Anterior cingulate cortex (tissue), 58 donors: Measurements from ENCODE around the gene ZW10.
"Not testable (repeated sequence)": the region's sequence is repeated elsewhere in the genome, so short reads cannot be mapped to it uniquely, and the experiment has no call there.

Experiments used
- DNase-seq, 58 donors: peaks; one replicate each; lab custom pipeline; 2025; lab: John Stamatoyannopoulos, UW

ZW10 gene, protein sequence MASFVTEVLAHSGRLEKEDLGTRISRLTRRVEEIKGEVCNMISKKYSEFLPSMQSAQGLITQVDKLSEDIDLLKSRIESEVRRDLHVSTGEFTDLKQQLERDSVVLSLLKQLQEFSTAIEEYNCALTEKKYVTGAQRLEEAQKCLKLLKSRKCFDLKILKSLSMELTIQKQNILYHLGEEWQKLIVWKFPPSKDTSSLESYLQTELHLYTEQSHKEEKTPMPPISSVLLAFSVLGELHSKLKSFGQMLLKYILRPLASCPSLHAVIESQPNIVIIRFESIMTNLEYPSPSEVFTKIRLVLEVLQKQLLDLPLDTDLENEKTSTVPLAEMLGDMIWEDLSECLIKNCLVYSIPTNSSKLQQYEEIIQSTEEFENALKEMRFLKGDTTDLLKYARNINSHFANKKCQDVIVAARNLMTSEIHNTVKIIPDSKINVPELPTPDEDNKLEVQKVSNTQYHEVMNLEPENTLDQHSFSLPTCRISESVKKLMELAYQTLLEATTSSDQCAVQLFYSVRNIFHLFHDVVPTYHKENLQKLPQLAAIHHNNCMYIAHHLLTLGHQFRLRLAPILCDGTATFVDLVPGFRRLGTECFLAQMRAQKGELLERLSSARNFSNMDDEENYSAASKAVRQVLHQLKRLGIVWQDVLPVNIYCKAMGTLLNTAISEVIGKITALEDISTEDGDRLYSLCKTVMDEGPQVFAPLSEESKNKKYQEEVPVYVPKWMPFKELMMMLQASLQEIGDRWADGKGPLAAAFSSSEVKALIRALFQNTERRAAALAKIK

DNA sequence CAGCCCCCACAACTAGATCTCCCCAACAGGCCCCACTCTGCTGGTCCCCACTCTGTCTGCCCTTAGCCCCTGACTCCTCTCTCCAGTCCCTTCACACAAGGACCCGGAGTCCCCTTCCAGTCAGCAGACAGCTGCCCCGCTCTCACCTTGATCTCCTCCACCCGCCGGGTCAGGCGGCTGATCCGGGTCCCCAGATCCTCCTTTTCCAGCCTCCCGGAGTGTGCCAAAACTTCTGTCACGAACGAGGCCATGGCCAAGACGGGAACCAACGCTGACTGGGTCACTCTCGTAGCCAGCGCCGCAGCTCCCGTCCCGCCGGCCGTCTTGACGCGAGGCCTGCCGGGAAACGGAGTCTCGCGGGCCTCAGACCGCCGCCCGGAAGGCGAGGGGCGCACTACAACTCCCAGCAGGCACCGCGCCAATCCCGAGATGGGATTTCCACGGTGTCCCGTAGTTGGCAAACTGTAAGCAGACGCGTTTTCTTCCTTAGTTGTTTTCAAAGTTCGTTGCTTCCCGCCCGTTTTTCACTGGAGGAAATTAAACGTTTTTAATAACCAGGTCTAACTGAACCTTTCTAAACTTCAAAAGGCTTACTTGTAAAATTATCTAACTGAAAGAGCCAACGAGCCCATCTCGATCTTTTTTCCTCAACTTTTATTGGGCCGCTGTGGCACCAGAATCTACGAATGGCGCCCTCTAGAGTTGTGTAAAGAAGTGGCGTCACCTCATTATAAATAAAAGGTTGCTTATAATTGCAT lies at the start of gene ZW10:
Gene ZW10 (minus strand): TSS at position 277 of the 758 bp plus-strand sequence. CDS start 26 bp downstream, at position 251.
- peak; percentile 75 to 98 (median 92) for DNase-seq

DNA sequence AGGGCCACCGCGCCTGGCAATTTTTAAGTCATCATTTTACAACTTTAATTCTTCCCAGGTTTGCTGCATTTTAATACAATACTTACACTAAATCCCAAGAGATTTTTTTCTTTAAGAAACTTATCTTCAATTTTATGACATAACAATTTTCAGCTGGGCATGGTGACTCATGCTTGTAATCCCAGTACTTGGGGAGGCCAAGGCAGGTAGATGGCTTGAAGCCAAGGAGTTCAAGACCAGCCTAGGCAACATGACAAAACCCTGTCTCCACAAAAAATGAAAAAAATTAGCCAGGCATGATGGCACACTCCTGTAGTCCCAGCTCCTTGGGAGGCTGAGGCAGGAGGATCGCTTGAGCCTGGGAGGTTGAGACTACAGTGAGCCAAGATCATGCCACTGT lies 44.9 kb upstream of the ZW10 start:
- DNase-seq, result no peak

DNA sequence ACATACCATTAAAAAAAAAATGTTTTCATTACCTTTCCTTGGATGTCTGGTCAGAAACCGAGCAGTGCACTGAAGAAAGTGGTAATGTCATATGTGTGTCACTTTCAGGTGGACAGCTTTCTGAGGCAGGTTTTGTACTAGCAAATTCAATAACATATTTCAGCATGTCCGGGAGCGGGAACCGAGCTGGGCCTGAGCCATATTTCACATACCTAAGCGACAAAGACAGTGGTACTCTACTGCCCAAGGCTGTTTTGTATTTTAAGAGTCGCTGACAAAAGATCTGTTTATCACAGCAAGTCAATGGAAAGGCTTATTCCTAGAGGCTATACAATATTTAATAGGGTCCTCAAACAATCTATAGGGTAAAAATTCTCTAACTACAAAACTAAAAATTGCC lies 44.1 kb upstream of the ZW10 start:
- no peak for DNase-seq

DNA sequence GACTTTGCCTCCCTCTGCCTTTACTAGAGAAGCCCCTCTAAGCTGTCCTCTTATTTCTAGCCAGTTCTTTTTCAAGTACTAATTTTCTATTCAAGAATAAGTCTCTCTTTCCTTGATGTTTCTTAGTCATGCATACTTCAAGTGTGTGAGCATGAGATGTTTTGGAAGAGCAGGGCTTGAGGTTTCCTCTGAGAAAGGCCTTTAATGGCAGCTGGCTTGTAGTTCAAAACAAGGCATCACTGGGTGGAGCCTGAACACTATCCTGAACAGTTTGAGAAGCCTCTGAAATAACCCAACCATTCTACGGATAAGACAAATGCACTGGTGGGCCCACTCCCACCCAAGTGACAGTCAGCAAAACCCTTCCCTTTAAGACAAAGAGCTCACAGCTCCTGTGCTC lies 43.7 kb upstream of the ZW10 start:
- DNase-seq, result no peak

DNA sequence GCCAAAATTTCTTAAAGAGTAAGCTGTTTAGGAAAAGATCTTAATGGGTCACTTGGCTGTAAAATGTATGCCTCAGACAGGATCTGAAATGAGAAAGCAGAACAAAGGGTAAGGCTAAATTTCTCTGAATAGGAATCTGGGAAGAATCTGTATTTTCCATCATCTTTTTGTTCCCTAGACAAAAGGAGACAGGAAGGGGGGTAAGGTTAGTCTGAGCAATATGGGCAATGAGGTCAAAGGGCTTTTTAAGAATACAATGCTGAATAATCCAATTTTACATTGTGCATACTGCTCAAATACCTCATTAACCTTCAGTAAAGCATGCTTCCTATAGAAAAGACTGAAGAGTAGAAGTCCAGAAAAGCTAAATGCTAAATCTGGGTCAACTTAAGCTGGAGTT lies 40.7 kb upstream of the ZW10 start:
- no peak for DNase-seq

DNA sequence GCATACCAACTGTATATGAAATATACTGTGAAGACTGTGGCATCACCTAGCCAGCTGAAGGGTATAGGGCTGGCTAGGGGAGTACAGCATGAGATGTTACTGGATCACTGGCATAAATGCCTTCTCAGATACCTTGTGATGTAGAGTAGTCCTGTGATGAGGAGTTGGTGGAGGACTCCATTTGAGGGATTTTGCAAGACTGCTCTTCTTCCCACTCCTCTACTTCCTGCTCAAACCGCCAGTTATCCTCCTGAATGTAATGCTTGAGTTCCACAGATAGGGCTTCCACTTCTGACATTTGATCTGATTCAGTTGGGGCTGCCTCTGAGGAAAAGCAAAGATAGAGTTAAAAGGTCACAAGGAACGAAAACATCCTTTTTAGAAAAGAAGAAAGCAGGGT lies 35.4 kb upstream of the ZW10 start:
- DNase-seq, result no peak

DNA sequence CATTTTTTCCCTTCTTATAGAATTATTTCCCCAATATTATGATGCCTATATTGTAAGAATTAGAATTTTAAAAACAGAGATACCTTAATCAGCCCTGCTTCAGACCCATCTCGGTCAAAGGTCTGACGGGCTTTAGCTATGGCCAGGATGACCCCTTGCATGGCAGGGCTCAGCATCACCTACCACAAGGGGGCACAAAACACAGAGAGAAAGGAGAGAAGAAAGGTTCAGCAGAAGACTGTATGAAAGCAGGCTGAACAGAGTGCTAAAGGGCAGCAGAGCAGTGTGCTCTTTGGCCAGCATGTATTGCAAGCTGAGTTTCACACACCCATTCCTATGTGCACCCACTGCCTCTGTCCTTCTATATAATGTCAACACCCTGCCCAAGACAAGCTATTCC lies 32.9 kb upstream of the ZW10 start:
- DNase-seq, result no peak

DNA sequence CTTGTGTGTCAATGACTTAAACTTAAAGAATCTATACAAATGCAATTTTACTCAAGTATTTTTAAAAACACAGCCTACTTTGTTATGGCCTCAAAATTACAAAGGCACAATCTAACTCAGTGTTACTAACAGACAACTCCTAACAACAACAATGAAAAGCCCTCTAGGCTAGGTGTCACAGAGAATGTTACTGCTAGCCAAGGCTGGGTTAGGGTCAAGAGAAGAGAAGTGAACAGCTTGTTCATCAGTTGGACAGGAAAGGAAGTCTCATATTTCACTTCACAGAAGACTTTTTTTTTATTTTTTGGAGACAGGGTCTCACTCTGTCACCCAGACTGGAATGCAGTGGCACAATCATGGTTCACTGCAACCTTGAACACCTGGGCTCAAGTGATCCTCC lies 32.1 kb upstream of the ZW10 start:
- DNase-seq, result no peak

DNA sequence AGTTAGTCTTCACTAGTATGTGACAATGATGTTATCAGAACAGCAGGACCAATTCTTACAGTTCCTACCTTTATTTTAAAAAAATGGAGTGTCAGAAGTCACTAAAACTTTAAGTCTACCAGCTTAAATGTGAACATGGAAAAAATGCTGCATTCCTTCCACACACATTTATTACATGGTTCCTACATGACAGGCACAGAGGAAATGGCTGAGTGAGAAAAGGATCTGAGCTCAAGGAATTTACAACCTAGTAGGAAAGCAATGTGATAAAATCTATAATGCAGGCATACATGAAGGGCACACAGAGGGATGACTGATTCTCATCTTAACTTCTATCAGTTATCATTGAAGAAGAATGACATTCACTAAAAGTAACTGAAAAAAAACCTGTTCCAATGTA lies 29.1 kb upstream of the ZW10 start:
- DNase-seq, result no peak

DNA sequence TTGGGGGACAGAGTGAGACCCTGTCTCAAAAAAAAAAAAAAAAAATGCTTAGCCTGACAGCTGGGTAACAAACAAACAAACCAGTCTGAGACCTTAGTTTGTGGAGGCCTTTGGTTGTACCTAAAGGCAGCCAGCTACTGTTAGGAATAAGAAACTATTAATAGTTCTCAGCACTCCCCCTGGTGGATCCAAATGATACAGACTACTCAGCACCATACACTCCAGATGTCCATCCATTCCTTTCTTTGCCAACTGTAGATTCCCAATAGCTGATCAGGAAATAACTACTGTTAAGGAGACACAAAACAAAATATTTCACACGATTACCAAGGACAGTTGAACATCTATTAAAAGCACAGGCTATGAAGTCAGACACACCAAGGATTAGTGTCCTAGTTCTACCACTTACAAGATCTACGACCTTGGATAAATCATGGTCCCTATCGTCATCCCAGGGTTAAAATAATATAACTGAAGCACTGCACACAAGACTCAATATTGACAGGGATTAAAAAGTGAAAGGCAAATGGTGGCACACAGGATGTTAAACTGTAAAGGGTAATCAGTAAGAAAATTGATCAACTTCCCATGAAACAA lies 23.3 kb upstream of the ZW10 start:
- peak in 12 of 58 donors; percentile 1 to 61 (median 18) for DNase-seq

DNA sequence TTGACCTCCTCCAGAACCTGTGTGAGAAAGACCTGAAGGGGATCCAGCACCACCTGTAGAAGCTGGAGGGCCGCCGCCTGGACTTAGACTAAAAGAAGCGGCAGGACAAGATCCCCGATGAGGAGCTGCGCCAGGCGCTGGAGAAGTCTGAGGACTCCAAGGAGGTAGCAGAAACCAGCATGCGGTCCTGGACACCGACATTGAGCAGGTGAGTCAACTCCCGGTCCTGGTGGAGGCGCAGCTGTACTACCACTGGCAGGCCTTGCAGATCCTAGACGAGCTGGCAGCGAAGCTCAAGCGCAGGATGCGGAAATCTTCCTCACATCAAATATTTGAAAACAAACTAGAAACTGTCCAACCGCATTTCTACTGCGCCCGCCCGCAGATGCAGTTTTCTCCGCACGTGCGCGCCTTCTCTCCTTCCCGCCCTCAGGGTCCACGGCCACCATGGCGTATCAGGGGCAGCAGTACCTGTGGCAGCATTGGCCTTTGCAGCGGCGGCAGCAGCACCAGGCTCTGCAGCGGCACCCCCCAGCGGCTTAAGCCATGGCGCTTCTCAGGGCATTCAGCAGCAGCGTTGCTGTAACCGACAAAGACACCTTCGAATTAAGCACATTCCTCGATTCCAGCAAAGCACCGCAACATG lies 16.3 kb upstream of the ZW10 start:
- DNase-seq, result no peak

DNA sequence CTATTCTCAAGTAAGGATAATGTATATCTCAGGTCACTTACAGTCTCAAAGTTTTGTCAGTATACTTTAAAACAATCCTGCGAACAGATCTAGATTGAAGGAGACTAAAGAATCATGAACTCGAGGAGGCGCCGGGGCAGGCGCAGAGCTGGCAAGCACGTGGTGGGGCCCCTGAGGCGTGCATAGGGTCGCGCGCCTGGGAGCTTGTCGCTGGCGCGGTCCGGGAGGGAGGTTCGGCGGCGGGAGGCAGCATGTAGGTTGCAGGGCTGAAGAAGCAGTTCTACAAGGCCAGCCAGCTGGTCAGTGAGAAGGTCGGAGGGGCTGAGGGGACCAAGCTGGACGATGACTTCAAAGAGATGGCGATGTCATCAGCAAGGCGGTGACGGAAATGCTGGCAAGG lies 15.5 kb upstream of the ZW10 start:
- DNase-seq, result not testable (repeated sequence)

DNA sequence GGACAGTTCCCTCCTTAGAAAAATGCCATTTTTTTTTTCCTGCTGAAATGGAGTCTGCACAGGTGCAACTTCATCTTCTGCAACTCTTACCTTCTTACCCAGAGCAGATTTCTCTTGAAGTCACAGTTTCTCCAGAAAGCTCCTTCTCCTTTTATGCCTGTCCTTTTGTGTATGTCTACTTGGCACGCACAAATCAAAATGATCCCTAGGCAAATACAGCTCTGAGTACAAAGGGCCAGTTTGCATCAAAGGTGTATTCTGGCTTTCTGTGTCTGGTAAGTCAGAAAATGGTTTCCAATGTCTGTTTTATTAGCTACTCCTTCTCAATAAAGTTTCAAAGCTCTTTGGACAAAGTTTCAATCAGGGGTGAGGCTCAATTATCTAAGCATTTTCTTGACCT lies 8.6 kb upstream of the ZW10 start:
- no peak for DNase-seq

DNA sequence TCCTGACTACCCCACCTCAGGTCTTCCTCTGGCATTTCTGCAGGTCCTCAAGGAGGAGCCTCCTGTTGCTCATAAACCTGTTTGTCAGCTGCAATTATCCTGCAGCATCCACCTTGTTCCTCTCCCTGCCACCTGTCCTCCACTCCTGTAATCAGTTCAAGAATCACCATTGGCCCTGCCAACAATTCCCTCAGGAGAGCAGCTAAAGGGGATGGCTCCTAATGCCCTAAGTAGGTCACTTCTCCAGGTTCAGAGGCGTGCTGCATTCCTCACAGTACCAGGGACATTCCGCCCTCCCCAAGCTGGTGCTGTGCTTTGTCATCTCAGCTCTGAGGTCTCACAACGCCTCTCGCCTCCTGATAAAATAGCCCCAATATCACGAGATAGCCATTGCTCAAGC lies 8.2 kb upstream of the ZW10 start:
- no peak for DNase-seq

DNA sequence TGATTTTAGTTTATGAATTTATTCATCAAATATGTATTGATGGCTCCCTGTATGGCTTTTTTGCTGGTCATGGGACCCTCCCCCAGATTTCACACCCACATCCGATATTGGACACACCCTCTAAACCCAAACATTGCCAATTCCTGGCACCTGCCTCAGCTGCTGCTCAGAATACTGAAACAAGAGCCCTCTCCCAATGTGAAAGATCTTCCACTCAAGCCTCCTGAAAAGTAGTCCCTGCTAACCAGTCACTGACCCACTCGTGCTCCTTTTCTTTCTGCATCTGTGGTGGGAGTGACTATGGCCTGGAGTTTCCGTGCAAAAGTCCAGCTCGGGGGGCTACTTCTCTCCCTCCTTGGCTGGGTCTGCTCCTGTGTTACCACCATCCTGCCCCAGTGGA lies 6.0 kb upstream of the ZW10 start, which contains the start of gene CLDN25:
Gene CLDN25 (plus strand): TSS at position 301 of the 400 bp plus-strand sequence. CDS start 0 bp downstream, at position 301.
- no peak for DNase-seq

DNA sequence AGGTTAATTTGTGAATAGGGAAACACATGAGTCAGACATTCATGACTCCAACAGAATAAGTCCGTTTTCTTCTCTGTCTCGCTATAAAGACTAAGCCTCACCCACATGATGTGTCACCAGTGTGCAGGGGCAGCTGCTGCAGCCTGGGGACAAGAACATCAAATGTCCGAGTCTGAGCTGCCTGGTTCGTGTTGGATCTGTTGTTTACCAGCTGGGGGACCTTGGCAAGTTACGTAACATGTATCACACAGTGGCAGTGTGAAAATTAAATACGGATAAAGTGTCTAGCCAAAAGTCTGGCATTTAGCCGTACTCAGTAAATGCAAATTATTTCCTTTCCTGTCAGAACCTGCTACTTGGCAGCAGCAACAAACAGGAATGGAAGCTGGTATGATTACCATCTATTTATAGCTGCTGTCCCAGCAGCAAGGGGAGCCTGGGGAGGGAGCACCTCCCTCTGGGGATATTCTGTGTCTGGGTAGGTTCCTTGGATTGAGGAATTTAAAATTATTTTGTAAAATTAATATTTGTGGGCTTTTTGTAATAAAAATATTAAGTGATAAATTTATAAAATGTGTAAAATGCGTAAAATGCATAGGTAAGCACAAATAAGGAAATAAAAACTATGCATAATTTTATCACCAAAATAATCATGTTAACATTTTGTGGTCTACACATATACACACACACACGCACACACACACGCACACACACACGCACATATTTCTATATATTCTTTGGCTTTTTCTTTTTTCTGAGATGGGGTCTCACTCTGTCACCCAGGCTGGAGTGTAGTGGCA lies 4.8 kb upstream of the ZW10 start:
- peak in 54 of 58 donors; percentile 5 to 87 (median 50) for DNase-seq

DNA sequence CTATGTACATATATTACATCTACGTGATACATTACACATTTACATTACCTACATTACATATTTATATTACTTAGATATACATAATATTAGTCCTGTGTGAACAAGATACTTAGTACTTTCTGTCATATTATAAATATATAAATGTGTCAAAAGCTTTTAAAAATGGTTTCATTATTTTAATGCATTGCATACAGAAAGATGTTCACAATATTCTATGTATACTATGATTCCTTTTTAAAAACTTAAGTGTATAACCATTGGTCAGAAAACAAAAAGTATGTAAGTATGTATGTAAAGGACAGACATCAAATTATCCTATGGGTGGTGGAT lies 647 bp upstream of the ZW10 start:
- no peak for DNase-seq

DNA sequence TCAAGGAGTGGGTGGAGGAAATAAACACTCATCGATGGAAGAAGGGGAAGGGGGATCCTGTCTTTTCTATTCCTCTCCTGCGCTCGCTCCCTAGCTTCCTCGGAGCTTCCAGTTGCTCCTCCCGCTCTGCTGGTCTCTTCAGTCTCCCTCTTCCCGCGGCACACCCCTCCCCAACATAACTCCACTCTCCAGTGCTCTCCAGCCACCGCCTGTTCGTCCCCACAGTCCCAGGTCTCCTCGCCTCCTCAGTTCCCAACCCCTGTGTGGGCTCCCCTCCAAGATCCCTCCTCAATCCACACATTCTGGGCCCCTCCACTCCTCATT lies 438 bp downstream of the ZW10 start:
- peak in 4 of 58 donors; percentile 24 to 48 (median 46) for DNase-seq

DNA sequence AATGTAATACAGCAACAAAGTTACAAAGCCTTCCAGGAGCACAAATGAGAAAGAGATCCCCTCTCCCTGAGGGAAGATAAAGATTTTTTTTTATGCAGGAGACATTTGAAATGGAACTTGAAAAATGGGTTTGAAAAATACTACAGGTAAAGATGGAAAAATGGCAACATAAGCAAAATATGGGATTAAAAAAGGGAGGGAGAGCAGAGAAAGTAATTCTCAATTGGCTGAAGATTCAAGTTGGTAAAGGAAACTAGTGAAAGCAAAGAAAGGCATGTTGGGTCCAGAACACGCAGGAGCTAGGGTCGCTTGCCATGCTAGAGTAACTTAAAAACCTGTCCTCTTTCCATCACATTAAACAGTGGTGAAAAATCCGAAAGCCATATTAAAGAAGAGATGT lies 1.5 kb downstream of the ZW10 start:
- no peak for DNase-seq
